Ishikawa (cell line): ENCODE results near the gene TBXAS1.

ENCODE experiments used
- CEBPB ChIP-seq: IDR thresholded peaks from 2 replicates; pipeline ENCODE4 v1.6.1; 2012
- CREB1 ChIP-seq: IDR thresholded peaks from 2 replicates; pipeline ENCODE4 v1.6.1; 2012; ENCODE audit warnings: low read depth
- EGR1 ChIP-seq: IDR thresholded peaks from 2 replicates; pipeline ENCODE4 v1.6.1; 2012
- EP300 ChIP-seq: IDR thresholded peaks from 2 replicates; pipeline ENCODE4 v1.6.1; 2012; ENCODE audit warnings: borderline replicate concordance
- FOXM1 ChIP-seq: IDR thresholded peaks from 2 replicates; pipeline ENCODE4 v1.6.1; 2012; ENCODE audit warnings: low read depth, borderline replicate concordance
- NFIC ChIP-seq: IDR thresholded peaks from 2 replicates; pipeline ENCODE4 v1.6.1; 2012
- RAD21 ChIP-seq: IDR thresholded peaks from 2 replicates; pipeline ENCODE4 v1.6.1; 2012; ENCODE audit warnings: low read depth
- TAF1 ChIP-seq: IDR thresholded peaks from 2 replicates; pipeline ENCODE4 v1.6.1; 2012; ENCODE audit warnings: low read depth, mild to moderate bottlenecking
- TCF12 ChIP-seq: IDR thresholded peaks from 2 replicates; pipeline ENCODE4 v1.6.1; 2012; ENCODE audit warnings: low read depth
- TEAD4 ChIP-seq: IDR thresholded peaks from 2 replicates; pipeline ENCODE4 v1.6.1; 2012
- YY1 ChIP-seq: IDR thresholded peaks from 2 replicates; pipeline ENCODE4 v1.6.1; 2012; ENCODE audit warnings: low read depth
- ZBTB7A ChIP-seq: IDR thresholded peaks from 2 replicates; pipeline ENCODE4 v1.6.1; 2012; ENCODE audit warnings: low read depth
- TF ChIP-seq, protein P1 (sequence below): IDR thresholded peaks from 2 replicates; pipeline ENCODE4 v1.6.1; 2012
- TF ChIP-seq, protein P2 (sequence below): IDR thresholded peaks from 2 replicates; pipeline ENCODE4 v1.6.1; 2012; ENCODE audit warnings: low read depth, mild to moderate bottlenecking
- TF ChIP-seq, protein P3 (sequence below): IDR thresholded peaks from 2 replicates; pipeline ENCODE4 v1.6.1; 2012

The TBXAS1 gene

DNA sequence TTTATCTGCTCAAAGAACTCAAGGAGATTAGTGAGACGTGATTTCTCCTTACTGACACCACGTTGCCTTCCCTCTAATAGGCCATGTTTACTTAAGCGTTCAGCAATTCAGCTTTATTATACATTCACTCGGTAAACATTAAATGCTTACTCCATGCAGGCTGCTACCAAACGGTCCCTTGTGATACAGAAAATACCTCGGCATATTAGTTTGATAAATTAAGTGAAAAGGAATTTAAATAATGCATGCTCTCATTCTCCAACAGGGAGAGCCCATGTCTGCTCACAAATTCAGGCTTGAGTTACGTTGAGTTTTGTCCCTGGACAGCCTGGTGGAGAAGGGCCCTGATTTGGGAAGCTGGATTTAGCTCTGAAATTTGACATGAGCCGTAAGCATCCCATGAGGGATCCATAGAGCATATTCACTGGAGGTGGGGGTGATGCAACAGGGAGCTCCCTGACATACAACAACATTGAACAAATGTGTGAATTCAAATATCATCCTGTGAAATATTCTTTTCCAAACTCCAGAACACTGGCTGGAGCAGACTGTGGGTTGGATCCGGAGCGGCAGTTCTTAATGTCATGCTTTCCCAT, 86.3 kb downstream of the TBXAS1 start:
- TF ChIP-seq CEBPB, result no peak
- TF ChIP-seq CREB1, result no peak
- TF ChIP-seq RAD21, result no peak
- TF ChIP-seq EGR1, result no peak

DNA sequence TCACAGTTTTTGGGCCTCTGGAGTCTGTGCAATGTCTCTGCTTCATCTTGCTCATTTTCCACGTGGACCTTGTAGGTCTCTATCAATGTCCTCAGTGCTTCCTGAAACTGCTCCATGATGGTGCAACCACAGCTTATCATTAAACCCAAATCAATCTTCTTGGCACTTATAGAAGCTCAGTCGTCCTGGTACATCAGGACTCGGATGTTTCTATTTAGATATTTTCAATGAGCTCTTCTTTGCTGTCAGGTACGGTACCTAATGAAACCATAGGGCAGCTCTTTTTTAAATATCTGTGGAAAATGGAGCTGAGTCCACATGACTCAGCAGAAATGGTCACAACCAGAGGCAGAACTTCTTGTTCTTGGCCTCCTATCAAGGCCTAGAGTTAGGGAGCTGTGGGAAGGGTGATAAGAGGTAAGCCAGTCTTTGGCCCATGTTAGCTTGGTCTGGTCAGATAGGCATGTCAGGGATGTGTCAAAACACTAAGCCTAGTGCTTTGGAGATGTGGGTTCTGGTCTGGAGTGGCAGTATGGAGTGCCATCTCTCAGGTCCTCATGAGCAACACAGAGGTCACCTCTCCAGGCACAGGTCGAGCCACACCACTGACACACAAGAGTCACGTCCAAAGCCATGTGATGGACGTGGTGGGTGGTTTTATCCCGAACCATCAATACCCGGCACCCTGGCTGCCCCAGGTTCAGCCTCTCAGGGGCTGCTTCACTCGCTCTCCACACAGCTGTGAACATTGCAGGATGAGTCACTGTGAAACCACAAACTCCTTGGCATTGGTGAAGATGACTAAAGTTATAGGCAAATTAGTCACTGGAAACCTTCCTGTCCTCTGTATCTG, 87.0 kb downstream of the TBXAS1 start:
- TF ChIP-seq EP300 (peak; percentile 67; the same call in 1 of the 2 replicates), TAF1 (no peak), YY1 (no peak), NFIC (peak; percentile 65; the same call in 1 of the 2 replicates), CEBPB (no peak), FOXM1 (no peak), CREB1 (no peak), TCF12 (no peak; the same call in 1 of the 2 replicates), ZBTB7A (no peak), EGR1 (no peak)
- TF ChIP-seq, protein P1, sequence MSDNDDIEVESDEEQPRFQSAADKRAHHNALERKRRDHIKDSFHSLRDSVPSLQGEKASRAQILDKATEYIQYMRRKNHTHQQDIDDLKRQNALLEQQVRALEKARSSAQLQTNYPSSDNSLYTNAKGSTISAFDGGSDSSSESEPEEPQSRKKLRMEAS, result no peak
- TF ChIP-seq, protein P2, sequence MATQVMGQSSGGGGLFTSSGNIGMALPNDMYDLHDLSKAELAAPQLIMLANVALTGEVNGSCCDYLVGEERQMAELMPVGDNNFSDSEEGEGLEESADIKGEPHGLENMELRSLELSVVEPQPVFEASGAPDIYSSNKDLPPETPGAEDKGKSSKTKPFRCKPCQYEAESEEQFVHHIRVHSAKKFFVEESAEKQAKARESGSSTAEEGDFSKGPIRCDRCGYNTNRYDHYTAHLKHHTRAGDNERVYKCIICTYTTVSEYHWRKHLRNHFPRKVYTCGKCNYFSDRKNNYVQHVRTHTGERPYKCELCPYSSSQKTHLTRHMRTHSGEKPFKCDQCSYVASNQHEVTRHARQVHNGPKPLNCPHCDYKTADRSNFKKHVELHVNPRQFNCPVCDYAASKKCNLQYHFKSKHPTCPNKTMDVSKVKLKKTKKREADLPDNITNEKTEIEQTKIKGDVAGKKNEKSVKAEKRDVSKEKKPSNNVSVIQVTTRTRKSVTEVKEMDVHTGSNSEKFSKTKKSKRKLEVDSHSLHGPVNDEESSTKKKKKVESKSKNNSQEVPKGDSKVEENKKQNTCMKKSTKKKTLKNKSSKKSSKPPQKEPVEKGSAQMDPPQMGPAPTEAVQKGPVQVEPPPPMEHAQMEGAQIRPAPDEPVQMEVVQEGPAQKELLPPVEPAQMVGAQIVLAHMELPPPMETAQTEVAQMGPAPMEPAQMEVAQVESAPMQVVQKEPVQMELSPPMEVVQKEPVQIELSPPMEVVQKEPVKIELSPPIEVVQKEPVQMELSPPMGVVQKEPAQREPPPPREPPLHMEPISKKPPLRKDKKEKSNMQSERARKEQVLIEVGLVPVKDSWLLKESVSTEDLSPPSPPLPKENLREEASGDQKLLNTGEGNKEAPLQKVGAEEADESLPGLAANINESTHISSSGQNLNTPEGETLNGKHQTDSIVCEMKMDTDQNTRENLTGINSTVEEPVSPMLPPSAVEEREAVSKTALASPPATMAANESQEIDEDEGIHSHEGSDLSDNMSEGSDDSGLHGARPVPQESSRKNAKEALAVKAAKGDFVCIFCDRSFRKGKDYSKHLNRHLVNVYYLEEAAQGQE, result no peak

DNA sequence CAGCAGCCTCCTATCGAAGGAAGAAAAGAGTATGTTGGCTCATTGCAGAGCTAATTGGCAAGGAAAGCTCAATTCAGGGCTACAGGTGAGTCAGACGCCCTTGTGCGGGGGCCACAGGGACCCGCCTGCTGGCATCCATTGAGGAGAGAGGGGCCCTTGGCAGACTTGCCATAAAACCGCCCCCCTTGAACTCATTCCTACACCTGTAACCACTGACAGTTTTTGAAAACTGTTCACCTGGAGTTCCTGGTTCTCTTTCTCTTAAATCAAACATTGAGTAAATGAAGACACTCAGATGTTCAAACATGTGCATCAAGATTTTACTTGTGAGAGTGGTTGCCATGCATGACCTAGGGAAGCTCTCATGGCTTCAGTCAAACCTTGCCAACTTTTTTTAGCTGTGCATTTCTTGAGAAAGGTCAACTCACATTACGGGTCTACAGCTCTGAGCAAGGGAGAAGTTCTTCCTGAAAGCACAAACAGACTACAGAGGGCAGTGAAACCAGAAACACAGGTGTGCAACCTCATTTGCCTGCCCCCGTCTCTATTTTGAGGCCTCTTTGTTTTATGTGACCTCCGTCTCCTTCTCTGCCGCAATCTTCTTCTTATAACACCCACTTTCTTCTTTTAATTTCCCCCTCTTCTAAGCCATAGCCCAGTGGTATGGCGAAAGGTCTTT, 87.8 kb downstream of the TBXAS1 start:
- TF ChIP-seq EP300 (0 out of 2 replicates have a peak, but pooled peaks have one; percentile 28), TCF12 (peak; percentile 61; the same call in 1 of the 2 replicates), ZBTB7A (0 out of 2 replicates have a peak, but pooled peaks have one; percentile 39), TEAD4 (no peak), YY1 (no peak), RAD21 (no peak), TAF1 (no peak), NFIC (peak; percentile 64), CREB1 (no peak), CEBPB (no peak)
- TF ChIP-seq, protein P1, result no peak

DNA sequence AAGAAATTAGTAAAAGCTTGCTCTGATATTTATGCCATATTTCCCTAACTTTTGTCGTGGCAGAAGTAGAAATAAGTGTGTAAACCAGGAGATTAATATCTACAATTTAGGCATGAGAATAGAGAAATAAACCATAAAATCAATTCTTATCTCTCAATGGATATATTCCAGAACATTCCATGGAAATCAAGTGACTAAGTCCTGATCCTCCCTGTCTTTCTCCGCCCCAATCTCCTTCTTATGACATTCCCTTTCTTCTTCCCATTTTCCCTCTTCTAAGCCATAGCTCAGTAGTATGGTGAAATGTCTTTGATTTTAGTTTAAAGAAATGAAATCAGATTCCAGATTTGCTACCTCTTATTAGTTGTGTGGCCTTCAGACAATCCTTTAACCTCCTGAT, 88.8 kb downstream of the TBXAS1 start:
- TF ChIP-seq TEAD4, result no peak
- no peak for TF ChIP-seq ZBTB7A
- TF ChIP-seq CEBPB, result no peak
- no peak for TF ChIP-seq TAF1
- TF ChIP-seq, protein P2, result no peak
- TF ChIP-seq, protein P3, sequence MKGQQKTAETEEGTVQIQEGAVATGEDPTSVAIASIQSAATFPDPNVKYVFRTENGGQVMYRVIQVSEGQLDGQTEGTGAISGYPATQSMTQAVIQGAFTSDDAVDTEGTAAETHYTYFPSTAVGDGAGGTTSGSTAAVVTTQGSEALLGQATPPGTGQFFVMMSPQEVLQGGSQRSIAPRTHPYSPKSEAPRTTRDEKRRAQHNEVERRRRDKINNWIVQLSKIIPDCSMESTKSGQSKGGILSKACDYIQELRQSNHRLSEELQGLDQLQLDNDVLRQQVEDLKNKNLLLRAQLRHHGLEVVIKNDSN, result no peak
- TF ChIP-seq EGR1, result no peak
- no peak for TF ChIP-seq CREB1
- no peak for TF ChIP-seq NFIC
- TF ChIP-seq FOXM1, result no peak
- TF ChIP-seq, protein P1, result no peak
- TF ChIP-seq YY1, result no peak
- no peak for TF ChIP-seq EP300
- no peak for TF ChIP-seq RAD21
- no peak for TF ChIP-seq TCF12

DNA sequence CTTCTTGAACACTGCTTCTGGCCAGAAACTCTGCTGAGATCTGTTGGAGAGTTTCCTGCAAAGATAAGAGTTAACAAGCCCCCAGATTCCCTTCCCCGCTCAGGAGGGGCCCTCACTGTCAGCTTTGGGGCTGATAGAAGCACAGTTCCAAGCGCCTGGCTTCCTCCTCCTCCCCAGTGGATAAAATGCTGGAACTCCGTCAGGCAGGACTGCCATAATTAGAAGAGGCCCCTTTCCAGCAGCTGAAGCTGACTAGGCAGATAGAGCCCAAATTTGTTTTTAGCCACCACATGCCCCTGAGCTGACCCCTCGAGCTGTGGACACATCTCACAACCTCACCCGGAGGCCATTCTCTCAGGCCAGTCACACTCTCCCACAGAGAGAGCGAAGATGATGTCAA, 89.4 kb downstream of the TBXAS1 start:
- TF ChIP-seq ZBTB7A (no peak), TAF1 (no peak), TCF12 (no peak), CREB1 (no peak), NFIC (no peak), TEAD4 (no peak), YY1 (no peak), FOXM1 (no peak), RAD21 (no peak), EGR1 (no peak), EP300 (no peak), CEBPB (no peak)
- TF ChIP-seq, protein P1, result no peak
- TF ChIP-seq, protein P2, result no peak
- TF ChIP-seq, protein P3, result no peak
